Measurements from ENCODE around the gene URGCP.

GRCh38 chr7:43876976-43877745, 29.2 kb downstream of the URGCP start:
- no peak for TF ChIP-seq POLR2A (IDR thresholded peaks at IDR 0.05; ENCODE audit: low read depth, low read length)
- no peak for TF ChIP-seq POLR2AphosphoS5 (IDR thresholded peaks at IDR 0.05; ENCODE audit: low read depth, low read length)

Measured in GM12892 (cell line).